ENCODE results near the gene MAP2K7. TPM values are rescaled to one million over a fixed set of nuclear protein-coding genes. Genes with fewer than 3 reads are reported as not detected.
"Not testable (repeated sequence)": the region's sequence is repeated elsewhere in the genome, so short reads cannot be mapped to it uniquely, and the experiment has no call there.

Gene MAP2K7
- total RNA-seq, 1 donor = 14.8 TPM

DNA sequence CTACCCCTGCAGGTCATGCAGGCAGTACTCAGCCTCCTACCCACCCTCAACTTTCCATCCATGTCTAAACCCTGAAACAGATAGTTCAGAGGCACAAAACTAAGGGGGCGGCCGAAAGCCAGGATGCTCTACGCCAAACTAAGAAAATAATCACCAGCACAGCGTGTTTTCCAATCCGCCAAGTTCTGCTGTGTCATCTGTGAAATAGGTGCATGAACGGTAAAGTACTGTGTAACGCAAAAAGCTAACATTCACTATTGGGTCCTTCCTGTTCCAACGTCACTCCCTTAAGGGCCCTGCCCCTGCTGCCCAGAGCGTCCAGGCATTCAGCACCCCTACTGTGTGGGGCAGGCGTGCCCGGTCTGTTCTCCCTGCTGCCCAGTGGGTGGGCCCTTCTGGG, 52.0 kb downstream of the MAP2K7 start:
- TF ChIP-seq, protein P1, sequence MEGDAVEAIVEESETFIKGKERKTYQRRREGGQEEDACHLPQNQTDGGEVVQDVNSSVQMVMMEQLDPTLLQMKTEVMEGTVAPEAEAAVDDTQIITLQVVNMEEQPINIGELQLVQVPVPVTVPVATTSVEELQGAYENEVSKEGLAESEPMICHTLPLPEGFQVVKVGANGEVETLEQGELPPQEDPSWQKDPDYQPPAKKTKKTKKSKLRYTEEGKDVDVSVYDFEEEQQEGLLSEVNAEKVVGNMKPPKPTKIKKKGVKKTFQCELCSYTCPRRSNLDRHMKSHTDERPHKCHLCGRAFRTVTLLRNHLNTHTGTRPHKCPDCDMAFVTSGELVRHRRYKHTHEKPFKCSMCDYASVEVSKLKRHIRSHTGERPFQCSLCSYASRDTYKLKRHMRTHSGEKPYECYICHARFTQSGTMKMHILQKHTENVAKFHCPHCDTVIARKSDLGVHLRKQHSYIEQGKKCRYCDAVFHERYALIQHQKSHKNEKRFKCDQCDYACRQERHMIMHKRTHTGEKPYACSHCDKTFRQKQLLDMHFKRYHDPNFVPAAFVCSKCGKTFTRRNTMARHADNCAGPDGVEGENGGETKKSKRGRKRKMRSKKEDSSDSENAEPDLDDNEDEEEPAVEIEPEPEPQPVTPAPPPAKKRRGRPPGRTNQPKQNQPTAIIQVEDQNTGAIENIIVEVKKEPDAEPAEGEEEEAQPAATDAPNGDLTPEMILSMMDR (IDR thresholded peaks at IDR 0.05; ENCODE audit: extremely low read depth, low read depth, low read length) = no peak
- no peak overlapping the region for H3K27ac ChIP-seq (ENCODE audit: low read depth, low read length)

DNA sequence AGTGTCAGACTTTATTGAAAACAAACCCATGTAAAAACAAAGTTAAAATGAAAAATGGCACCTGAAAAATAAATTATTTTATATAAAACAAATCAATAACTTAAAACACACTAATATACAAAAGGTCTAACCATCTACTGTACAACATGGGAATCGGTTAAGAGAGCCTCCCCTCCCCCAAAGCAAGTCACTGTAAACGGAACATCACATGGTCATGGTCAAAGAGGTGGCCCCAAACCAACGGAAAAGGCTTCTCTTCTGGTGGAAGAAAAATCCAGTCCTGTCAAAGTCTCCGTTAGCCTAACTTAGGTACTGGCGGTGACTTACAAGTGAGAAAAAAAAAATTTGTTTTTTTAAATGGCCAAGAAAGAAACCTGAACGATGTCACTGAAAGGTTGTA, 55.5 kb downstream of the MAP2K7 start:
- H4K20me1 ChIP-seq (ENCODE audit: insufficient read depth, low read length) = no peaks in the 10 kb centered on the region
- DNase-seq (ENCODE audit: insufficient read length, low spot score, missing footprints) = peak; percentile 74
- no peaks in the 10 kb centered on the region for H3K4me1 ChIP-seq (ENCODE audit: insufficient read depth, low read length)
- TF ChIP-seq, protein P1 (IDR thresholded peaks at IDR 0.05; ENCODE audit: extremely low read depth, low read depth, low read length) = no peak
- H3K27me3 ChIP-seq (ENCODE audit: insufficient read depth, low read length) = no peaks in the 10 kb centered on the region
- no peak overlapping the region for H3K4me2 ChIP-seq (ENCODE audit: insufficient read depth, low read length)
- peaks cover 36% of the 10 kb centered on the region for H3K36me3 ChIP-seq (ENCODE audit: insufficient read depth, low read length)
- H3K4me3 ChIP-seq (ENCODE audit: insufficient read depth, low read length) = no peak overlapping the region
- no peaks in the 10 kb centered on the region for H3K79me2 ChIP-seq (ENCODE audit: insufficient read depth, low read length)
- H3K9me3 ChIP-seq (ENCODE audit: low read depth, low read length) = no peaks in the 10 kb centered on the region
- H3K27ac ChIP-seq (ENCODE audit: low read depth, low read length) = no peak overlapping the region
- no peak overlapping the region for H2AFZ ChIP-seq (ENCODE audit: low read length)

More for the DNA sequence above, 52.0 kb downstream of the MAP2K7 start:
- H2AFZ ChIP-seq (ENCODE audit: low read length) = no peak overlapping the region
- no peaks in the 10 kb centered on the region for H3K9me3 ChIP-seq (ENCODE audit: low read depth, low read length)
- no peaks in the 10 kb centered on the region for H3K79me2 ChIP-seq (ENCODE audit: insufficient read depth, low read length)
- H3K4me3 ChIP-seq (ENCODE audit: insufficient read depth, low read length) = no peak overlapping the region
- peak; percentile 11 for DNase-seq (ENCODE audit: insufficient read length, low spot score, missing footprints)
- no peaks in the 10 kb centered on the region for H4K20me1 ChIP-seq (ENCODE audit: insufficient read depth, low read length)
- no peaks in the 10 kb centered on the region for H3K27me3 ChIP-seq (ENCODE audit: insufficient read depth, low read length)
- no peak overlapping the region for H3K4me2 ChIP-seq (ENCODE audit: insufficient read depth, low read length)
- peaks cover 14% of the 10 kb centered on the region for H3K36me3 ChIP-seq (ENCODE audit: insufficient read depth, low read length)
- peaks cover 3% of the 10 kb centered on the region for H3K4me1 ChIP-seq (ENCODE audit: insufficient read depth, low read length)

DNA sequence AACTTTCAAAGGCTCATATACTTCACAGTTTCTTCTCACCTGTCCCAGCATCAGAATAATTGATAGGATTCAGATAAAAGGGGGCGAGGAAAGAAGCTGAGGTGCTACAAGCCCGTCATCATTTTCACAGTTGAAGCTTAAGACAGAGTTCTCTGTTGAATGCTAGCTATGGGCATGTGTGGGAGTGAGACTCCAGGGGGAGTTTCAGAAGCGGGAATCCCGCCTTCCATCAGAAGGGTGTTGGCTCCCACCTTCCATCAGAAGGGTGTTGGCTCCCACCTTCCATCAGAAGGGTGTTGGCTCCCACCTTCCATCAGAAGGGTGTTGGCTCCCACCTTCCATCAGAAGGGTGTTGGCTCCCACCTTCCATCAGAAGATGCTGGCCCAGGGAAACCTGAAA, 57.4 kb downstream of the MAP2K7 start:
- peaks cover 46% of the 10 kb centered on the region for H3K36me3 ChIP-seq (ENCODE audit: insufficient read depth, low read length)
- H3K79me2 ChIP-seq (ENCODE audit: insufficient read depth, low read length); H3K4me1 ChIP-seq (ENCODE audit: insufficient read depth, low read length); H3K4me2 ChIP-seq (ENCODE audit: insufficient read depth, low read length); H3K27me3 ChIP-seq (ENCODE audit: insufficient read depth, low read length); H3K4me3 ChIP-seq (ENCODE audit: insufficient read depth, low read length); DNase-seq (ENCODE audit: insufficient read length, low spot score, missing footprints); H2AFZ ChIP-seq (ENCODE audit: low read length); H4K20me1 ChIP-seq (ENCODE audit: insufficient read depth, low read length); H3K27ac ChIP-seq (ENCODE audit: low read depth, low read length); H3K9me3 ChIP-seq (ENCODE audit: low read depth, low read length): not testable (repeated sequence)

DNA sequence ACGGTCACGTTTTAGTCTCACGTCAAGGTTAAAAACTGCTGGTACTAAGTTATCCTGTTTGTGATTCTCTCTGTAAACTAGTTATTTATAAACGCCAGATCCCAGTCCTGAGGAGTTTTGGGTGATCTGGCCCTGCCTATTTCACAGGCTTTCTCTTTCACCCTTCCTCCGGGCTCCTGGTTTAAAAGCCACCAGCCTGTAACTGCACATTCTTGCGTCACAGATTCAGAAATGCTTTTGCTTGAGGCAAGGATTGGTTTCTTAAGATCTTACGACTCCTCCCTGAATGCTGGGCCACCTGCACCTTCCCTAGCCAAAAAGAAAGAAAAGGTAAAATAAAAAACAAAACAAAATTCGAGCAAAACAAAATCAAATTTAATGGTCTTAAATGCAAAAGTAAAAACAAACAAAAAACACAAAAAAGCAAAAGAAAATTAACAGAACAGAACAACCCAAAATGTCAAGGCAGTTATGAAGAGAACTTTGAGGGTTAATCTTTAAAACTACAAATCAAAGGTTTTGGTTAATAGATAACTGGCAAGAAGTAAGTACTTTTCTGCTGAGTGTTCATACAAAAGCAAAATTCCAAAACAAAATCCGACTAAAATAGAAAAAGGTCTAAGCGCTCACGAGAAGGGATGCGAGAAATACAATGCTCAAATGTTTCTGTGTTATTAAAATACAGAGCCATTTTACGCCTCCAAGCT, 58.4 kb downstream of the MAP2K7 start:
- Histone ChIP-seq H3K4me3 (ENCODE audit: insufficient read depth, low read length) (no peak overlapping the region), H2AFZ (ENCODE audit: low read length) (no peak overlapping the region), H3K4me2 (ENCODE audit: insufficient read depth, low read length) (no peak overlapping the region), H3K4me1 (ENCODE audit: insufficient read depth, low read length) (no peaks in the 10 kb centered on the region), H3K27me3 (ENCODE audit: insufficient read depth, low read length) (no peaks in the 10 kb centered on the region), H3K27ac (ENCODE audit: low read depth, low read length) (no peak overlapping the region), H4K20me1 (ENCODE audit: insufficient read depth, low read length) (no peaks in the 10 kb centered on the region), H3K36me3 (ENCODE audit: insufficient read depth, low read length) (peaks cover 56% of the 10 kb centered on the region), H3K79me2 (ENCODE audit: insufficient read depth, low read length) (no peaks in the 10 kb centered on the region), H3K9me3 (ENCODE audit: low read depth, low read length) (no peaks in the 10 kb centered on the region)
- TF ChIP-seq, protein P1 (IDR thresholded peaks at IDR 0.05; ENCODE audit: extremely low read depth, low read depth, low read length) = no peak
- DNase-seq (ENCODE audit: insufficient read length, low spot score, missing footprints) = no peak

All from osteoblast (primary cell).